ENCODE data around the gene HDAC4. TPM values are rescaled to one million over a fixed set of nuclear protein-coding genes. Genes with fewer than 3 reads are reported as not detected.

The HDAC4 gene
- total RNA-seq, 2 experiments from 2014 or later: 30.0 to 35.8 TPM

DNA sequence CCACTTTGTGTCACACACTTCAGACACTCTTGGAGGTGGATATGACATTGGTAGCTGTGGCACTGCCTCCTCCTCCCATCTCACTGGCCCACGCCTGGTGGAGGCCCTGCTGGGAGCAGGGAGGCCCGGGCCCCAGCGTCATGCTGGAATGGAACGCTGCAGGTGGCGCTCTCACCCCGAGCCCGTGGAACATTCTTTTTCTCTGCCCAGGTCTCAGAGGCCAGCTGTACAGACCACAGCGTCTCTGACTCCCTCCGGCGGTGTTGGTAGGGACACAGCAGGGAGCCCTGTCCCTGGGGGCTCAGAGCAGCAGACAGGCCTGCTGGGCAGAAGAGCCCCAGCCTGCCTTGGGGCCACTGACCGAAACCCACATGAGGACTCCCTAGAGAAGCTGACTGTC is 334.9 kb downstream of the HDAC4 start:
- no peaks in the 10 kb centered on the region for H3K9me3 Mint-ChIP-seq
- H3K4me3 Mint-ChIP-seq: no peak overlapping the region
- ChIA-PET CTCF (no interaction called here), POLR2A (no interaction called here)
- no peak for DNase-seq
- H3K4me1 Mint-ChIP-seq (ENCODE audit: low read depth): peaks cover 3% of the 10 kb centered on the region
- peaks cover 24% of the 10 kb centered on the region for H3K36me3 Mint-ChIP-seq
- H3K27me3 Mint-ChIP-seq: no peaks in the 10 kb centered on the region
- H3K27ac Mint-ChIP-seq: no peak overlapping the region
- intact Hi-C loops (cut with micrococcal nuclease): no loop called here

DNA sequence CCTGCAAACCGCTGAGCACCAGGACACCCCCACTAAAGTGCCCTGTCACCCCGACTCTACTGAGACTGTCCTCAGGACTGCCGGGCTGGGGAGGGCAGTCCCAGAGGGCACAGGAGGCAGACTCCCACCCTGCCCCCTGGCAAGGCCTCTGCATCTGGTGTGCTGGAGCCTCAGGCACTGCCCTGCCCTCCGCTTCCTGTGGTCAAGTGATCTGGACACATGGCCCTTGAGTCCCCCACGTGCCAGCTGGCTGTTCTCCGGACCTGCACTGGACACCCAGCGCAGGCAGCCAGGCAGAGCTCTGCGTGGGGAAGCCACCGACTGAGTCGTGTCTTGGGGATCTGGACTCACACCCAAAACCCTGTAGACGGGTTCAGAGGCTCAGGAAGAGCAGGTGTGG is 335.3 kb downstream of the HDAC4 start:
- no peaks in the 10 kb centered on the region for H3K9me3 Mint-ChIP-seq
- intact Hi-C loops (cut with micrococcal nuclease): no loop called here
- DNase-seq: no peak
- H3K36me3 Mint-ChIP-seq: peaks cover 25% of the 10 kb centered on the region
- CTCF ChIA-PET: no interaction called here
- H3K4me3 Mint-ChIP-seq: no peak overlapping the region
- H3K4me1 Mint-ChIP-seq (ENCODE audit: low read depth): peaks cover 3% of the 10 kb centered on the region
- H3K27me3 Mint-ChIP-seq: no peaks in the 10 kb centered on the region
- no peak overlapping the region for H3K27ac Mint-ChIP-seq
- POLR2A ChIA-PET: no interaction called here

DNA sequence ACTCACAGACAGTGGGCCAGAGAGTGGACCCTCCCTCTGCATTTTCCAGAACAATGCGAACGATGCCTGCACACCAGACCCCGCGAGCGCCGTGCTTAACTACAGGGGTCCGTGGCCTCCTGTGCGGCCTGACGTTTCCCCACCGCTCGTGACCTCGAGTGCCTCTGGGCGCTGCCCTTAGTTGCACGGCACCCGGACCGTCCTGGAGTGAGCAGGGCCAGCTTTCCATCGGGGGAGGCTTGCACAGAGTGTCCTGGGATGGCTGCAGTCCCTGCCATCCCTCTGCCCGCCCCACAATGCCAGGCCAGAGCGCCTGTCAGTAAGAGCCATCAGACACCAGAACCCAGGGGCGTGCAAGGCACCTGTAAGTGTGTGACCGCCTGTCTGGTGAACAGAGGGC is 335.9 kb downstream of the HDAC4 start:
- CTCF ChIA-PET: no interaction called here
- POLR2A ChIA-PET: no interaction called here
- intact Hi-C loops (cut with micrococcal nuclease): no loop called here

DNA sequence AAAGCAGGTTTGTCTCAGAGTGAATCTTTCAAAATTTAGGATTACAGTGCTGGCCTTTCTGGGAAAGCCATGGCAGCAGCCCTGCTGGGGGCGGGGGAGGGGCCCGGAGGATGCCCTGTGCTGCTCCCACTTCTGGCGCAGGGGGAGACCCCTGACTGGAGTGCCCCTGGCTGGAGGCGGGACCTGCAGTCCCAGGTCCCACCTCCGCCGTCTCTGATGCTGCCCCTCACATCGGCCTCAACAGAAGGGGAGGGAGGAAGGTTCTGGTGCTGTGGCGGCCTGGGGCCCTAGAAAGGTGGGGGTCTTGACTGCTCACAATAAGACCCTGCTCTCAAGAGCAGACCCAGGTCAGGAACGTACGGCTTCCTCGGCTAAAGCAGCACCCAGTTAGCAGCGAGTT is 336.6 kb downstream of the HDAC4 start:
- DNase-seq: no peak
- H3K4me3 Mint-ChIP-seq: no peak overlapping the region

More for the DNA sequence above, 335.9 kb downstream of the HDAC4 start:
- H3K27ac Mint-ChIP-seq: no peak overlapping the region
- no peak for DNase-seq
- peaks cover under 1% of the 10 kb centered on the region for H3K4me1 Mint-ChIP-seq (ENCODE audit: low read depth)
- no peak overlapping the region for H3K4me3 Mint-ChIP-seq
- H3K36me3 Mint-ChIP-seq: peaks cover 27% of the 10 kb centered on the region
- no peaks in the 10 kb centered on the region for H3K27me3 Mint-ChIP-seq
- H3K9me3 Mint-ChIP-seq: no peaks in the 10 kb centered on the region

DNA sequence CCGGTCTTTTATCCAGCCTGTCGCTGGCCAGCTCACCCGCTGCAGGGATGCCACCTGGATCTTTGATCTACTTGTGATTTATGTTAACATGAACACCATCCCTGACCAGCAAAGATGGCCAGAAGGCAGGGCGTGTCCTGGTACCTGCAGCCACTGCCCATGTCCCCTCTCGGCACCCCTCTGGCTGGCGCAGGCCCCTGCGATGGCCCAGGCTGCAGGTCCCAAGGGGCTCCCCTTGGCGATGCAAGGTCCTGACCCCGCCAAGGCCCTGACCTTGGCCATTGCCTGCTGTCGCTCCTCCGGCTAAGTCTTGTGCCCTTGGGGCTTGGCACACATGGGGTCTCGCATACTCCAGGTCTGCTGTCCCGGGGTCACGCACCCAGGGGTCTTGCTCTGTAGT is 338.1 kb downstream of the HDAC4 start:
- Mint-ChIP-seq H3K4me1 (ENCODE audit: low read depth) (no peaks in the 10 kb centered on the region), H3K36me3 (peaks cover 26% of the 10 kb centered on the region), H3K27me3 (no peaks in the 10 kb centered on the region), H3K9me3 (no peaks in the 10 kb centered on the region), H3K4me3 (no peak overlapping the region), H3K27ac (no peak overlapping the region)
- ChIA-PET POLR2A (no interaction called here), CTCF (no interaction called here)
- intact Hi-C loops (cut with micrococcal nuclease): no loop called here
- no peak for DNase-seq

More for the DNA sequence above, 336.6 kb downstream of the HDAC4 start:
- intact Hi-C loops (cut with micrococcal nuclease): no loop called here
- POLR2A ChIA-PET: no interaction called here
- no peaks in the 10 kb centered on the region for H3K9me3 Mint-ChIP-seq
- peaks cover 26% of the 10 kb centered on the region for H3K36me3 Mint-ChIP-seq
- H3K27ac Mint-ChIP-seq: no peak overlapping the region
- no peaks in the 10 kb centered on the region for H3K4me1 Mint-ChIP-seq (ENCODE audit: low read depth)
- CTCF ChIA-PET: no interaction called here
- no peaks in the 10 kb centered on the region for H3K27me3 Mint-ChIP-seq

DNA sequence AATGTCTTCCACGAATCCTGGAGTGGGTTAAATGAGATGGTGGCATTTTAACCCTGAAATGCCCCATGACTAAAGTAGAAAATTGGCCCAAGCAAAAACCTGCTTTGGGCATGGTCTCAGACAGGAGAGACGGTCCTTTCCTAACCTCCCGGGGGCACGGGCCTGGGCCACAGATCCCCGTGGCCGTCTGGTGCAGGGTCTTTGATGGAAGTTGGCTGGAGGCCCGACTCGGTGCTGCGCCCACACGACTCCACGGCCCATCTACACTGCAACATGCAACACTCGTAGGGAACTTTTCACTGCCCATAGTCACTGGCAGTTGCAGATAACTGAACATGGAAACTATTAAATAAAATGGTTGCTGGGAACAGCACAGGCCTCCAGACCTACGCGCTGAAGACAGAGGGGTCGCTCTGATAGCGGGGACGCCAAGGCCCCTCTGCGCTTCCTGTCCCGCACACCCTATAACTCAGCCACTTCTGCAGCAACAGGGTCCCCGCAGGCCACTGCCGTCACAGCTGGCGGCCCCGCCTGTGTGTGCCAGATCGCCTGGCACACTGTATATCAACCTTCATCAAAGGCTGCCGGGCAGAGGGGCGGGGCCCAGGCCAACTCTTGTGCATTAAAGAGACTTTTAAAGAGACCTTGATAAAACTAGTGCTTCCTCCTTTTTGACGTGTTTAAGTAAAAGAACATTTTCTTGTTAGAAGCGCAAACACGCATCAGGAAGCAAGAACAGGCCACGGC is 338.8 kb downstream of the HDAC4 start:
- CTCF ChIA-PET: no interaction called here
- H3K27ac Mint-ChIP-seq: no peak overlapping the region

DNA sequence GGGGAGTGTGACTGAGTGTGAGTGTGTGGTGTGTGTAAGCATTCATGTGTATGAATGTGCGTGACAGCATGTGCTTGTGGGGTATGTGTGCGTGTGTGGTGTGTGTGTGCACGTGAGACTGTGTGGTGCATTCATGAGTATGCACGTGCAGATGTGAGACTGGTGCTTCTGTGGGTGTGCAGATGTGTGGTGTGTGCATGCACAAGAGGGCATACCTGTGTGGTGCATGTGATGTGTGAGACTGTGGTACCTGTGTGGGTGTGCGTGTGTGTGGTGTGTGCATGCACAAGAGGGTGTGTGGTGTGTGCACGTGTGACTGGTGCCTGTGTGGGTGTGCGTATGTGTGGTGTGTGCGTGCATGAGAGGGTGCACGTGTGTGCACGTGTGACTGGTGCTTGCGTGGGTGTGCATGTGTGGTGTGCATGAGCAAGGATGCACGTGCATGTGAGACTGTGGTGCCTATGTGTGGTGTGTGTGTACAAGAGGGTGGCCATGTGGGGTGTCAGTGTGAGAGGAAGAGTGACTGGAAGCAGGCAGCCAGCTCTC is 339.6 kb downstream of the HDAC4 start:
- ChIA-PET POLR2A (no interaction called here), CTCF (no interaction called here)
- Mint-ChIP-seq H3K36me3 (peaks cover 22% of the 10 kb centered on the region), H3K27me3 (no peaks in the 10 kb centered on the region), H3K9me3 (no peaks in the 10 kb centered on the region), H3K4me3 (no peak overlapping the region), H3K4me1 (ENCODE audit: low read depth) (no peaks in the 10 kb centered on the region), H3K27ac (no peak overlapping the region)
- DNase-seq: no peak
- intact Hi-C loops (cut with micrococcal nuclease): no loop called here

More for the DNA sequence above, 338.8 kb downstream of the HDAC4 start:
- Mint-ChIP-seq H3K9me3 (no peaks in the 10 kb centered on the region), H3K4me1 (ENCODE audit: low read depth) (no peaks in the 10 kb centered on the region), H3K4me3 (no peak overlapping the region), H3K36me3 (peaks cover 26% of the 10 kb centered on the region), H3K27me3 (no peaks in the 10 kb centered on the region)
- intact Hi-C loops (cut with micrococcal nuclease): no loop called here
- POLR2A ChIA-PET: no interaction called here
- no peak for DNase-seq

DNA sequence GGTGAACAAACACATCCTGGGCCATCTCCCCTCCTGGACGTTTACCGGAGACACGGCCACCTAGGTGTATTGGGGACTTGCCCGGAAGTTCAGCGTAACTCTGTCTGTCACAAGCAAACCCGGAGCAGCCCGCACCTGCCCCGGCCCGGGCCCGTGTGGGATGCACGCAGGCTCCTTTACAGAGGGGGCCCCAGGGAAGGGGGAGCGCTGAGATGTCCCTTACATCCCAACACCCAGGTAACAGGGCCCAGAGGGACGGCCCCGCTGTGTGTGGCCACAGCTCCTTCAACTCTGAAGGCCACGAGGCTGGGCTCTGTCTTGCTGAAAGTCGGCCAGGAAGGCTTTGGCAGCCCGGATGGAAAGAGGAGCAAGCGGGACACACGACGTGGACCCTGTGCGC is 340.1 kb downstream of the HDAC4 start:
- ChIA-PET CTCF (no interaction called here), POLR2A (no interaction called here)
- Mint-ChIP-seq H3K4me1 (ENCODE audit: low read depth) (no peaks in the 10 kb centered on the region), H3K36me3 (peaks cover 19% of the 10 kb centered on the region), H3K27me3 (no peaks in the 10 kb centered on the region), H3K27ac (no peak overlapping the region), H3K9me3 (no peaks in the 10 kb centered on the region), H3K4me3 (no peak overlapping the region)
- intact Hi-C loops (cut with micrococcal nuclease): no loop called here
- DNase-seq: no peak

DNA sequence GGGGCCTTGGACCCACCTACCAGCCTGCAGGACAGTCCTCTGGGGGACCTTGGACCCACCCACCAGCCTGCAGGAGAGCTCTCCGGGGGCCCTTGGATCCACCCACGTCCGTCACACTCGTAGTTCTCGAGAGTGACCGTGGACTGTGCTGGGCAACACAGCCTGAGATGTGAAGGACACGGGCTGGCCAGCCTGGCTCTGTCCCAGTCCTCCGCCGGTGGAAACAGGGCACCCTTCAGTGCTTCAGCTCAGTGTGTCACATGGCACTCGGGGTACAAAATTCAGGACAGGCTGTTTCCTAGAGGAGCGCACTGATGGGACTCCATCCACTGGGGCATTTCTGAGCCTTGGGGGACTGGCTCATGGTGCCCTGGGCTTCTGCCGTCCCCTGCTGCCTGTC is 341.0 kb downstream of the HDAC4 start:
- peaks cover 19% of the 10 kb centered on the region for H3K36me3 Mint-ChIP-seq
- no peaks in the 10 kb centered on the region for H3K4me1 Mint-ChIP-seq (ENCODE audit: low read depth)
- intact Hi-C loops (cut with micrococcal nuclease): no loop called here
- no peaks in the 10 kb centered on the region for H3K27me3 Mint-ChIP-seq
- DNase-seq: no peak
- no peak overlapping the region for H3K4me3 Mint-ChIP-seq
- POLR2A ChIA-PET: no interaction called here
- H3K9me3 Mint-ChIP-seq: no peaks in the 10 kb centered on the region
- H3K27ac Mint-ChIP-seq: no peak overlapping the region
- CTCF ChIA-PET: no interaction called here

DNA sequence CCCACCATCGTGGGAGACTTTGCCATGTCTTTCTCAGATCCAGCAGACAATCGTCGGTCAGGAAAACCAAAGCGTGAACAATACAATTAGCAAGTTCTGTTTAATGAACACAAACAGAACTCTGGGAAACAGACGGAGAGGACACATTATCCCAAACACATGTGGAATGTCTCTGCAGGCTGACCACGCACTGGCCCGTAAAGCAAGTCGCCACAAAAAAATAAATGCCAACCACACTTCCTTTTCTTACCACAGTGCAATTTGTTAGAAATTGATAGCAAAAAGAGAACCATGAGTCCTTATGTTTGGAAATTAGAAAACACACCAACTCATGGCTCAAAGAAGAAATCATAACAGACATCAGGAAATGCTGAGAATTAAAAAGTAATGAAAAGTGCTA is 342.1 kb downstream of the HDAC4 start:
- Mint-ChIP-seq H3K27ac (no peak overlapping the region), H3K27me3 (no peaks in the 10 kb centered on the region), H3K9me3 (no peaks in the 10 kb centered on the region), H3K4me3 (no peak overlapping the region), H3K4me1 (ENCODE audit: low read depth) (no peaks in the 10 kb centered on the region), H3K36me3 (peaks cover 30% of the 10 kb centered on the region)
- POLR2A ChIA-PET: no interaction called here
- CTCF ChIA-PET: no interaction called here
- intact Hi-C loops (cut with micrococcal nuclease): no loop called here
- no peak for DNase-seq

DNA sequence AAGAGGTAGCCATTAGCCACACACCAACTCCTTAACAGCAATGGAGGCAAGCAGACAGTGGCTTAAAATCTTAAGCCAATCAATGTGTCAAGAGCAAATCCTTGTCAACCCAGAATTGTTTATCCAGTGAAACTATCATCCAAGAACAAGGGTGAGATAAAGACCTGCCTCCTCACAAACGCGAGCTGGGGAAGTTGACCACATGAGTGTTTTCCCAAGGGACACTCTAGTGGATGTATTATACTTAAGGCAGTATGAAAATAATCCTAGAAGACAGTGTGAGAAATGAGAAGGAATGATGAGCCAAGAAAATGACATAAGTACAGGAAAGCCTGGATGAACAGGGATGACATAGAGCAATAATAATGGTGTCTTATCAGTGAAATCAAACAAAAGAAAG is 343.3 kb downstream of the HDAC4 start:
- CTCF ChIA-PET: no interaction called here
- H3K9me3 Mint-ChIP-seq: no peaks in the 10 kb centered on the region

DNA sequence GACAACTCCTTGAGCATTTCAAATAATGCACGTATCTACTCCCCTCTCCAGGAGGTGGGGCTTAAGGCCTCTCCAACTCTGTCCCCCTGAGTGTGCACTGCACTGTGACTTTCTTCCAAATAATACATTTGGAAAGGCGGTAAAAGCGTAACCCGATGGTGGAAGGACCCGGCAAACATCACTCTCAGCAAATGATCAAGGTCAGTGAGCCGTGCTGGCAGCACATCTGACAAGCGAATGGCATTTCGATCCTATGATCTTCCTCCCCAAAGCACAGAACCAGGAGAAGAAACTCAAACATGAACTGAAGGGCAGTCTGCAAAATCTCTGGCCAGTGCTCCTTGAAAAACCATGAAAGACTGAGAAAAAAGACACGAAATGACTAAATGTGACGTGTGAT is 344.2 kb downstream of the HDAC4 start:
- Mint-ChIP-seq H3K36me3 (peaks cover 40% of the 10 kb centered on the region), H3K9me3 (no peaks in the 10 kb centered on the region), H3K27me3 (no peaks in the 10 kb centered on the region), H3K27ac (no peak overlapping the region), H3K4me1 (ENCODE audit: low read depth) (no peaks in the 10 kb centered on the region), H3K4me3 (no peak overlapping the region)
- POLR2A ChIA-PET: no interaction called here
- CTCF ChIA-PET: no interaction called here
- no peak for DNase-seq
- intact Hi-C loops (cut with micrococcal nuclease): no loop called here

More for the DNA sequence above, 343.3 kb downstream of the HDAC4 start:
- H3K27me3 Mint-ChIP-seq: no peaks in the 10 kb centered on the region
- intact Hi-C loops (cut with micrococcal nuclease): no loop called here
- H3K4me3 Mint-ChIP-seq: no peak overlapping the region
- no peak for DNase-seq
- POLR2A ChIA-PET: no interaction called here
- no peaks in the 10 kb centered on the region for H3K4me1 Mint-ChIP-seq (ENCODE audit: low read depth)
- no peak overlapping the region for H3K27ac Mint-ChIP-seq
- peaks cover 40% of the 10 kb centered on the region for H3K36me3 Mint-ChIP-seq

DNA sequence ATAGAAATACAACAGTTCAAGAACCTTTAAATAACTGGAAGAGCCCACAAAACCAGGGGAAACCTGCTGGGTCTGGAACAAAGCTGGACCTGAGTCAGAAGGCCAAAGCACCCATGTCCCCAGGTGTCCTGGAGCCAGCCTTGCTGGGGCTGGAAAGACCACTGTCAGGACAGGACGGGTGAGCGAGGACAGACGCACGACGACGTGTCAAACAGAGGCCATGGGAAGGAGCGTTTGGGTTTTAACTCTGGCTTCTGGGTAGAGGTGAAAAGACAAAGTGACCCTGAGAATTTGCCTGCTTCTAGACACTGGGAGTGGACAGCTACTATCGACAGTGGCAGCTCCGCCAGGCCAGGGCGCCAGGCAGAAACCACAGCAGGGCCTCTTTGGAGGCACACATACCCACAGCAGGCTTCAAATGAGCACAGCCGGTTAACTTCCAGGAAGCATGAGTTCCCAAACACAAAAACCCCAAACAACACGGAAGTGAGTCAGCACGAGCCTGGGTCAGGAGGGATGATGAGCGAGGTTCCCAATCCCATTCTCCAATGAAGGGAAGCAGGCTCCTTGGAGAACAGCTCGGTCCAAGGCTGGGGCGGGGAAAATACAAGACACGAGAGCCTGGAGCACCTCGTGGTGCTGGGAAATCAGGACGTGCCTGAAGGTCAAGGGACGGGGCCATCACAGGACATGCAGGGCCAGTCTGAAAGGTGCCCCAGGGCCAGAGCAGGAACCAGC is 344.9 kb downstream of the HDAC4 start:
- H3K27ac Mint-ChIP-seq: no peak overlapping the region
- H3K36me3 Mint-ChIP-seq: peaks cover 35% of the 10 kb centered on the region
- H3K9me3 Mint-ChIP-seq: no peaks in the 10 kb centered on the region
- POLR2A ChIA-PET: no interaction called here
- H3K4me3 Mint-ChIP-seq: no peak overlapping the region
- H3K27me3 Mint-ChIP-seq: no peaks in the 10 kb centered on the region
- intact Hi-C loops (cut with micrococcal nuclease): no loop called here
- H3K4me1 Mint-ChIP-seq (ENCODE audit: low read depth): no peaks in the 10 kb centered on the region
- no peak for DNase-seq
- CTCF ChIA-PET: no interaction called here

All from activated CD4-positive, alpha-beta memory T cell treated with anti-CD3 and anti-CD28 coated beads for 36 hours (primary cell).